Superior temporal gyrus (tissue), 1 donor: ENCODE data around the gene SNCB.
A peak's percentile ranks its signal among the peaks of the same experiment; 100 is the strongest.

Experiments used
- DNase-seq: peaks from one replicate; pipeline ENCODE4 v3.0.0-alpha.2; 2016; ENCODE audit errors: extremely low spot score

The SNCB gene

DNA sequence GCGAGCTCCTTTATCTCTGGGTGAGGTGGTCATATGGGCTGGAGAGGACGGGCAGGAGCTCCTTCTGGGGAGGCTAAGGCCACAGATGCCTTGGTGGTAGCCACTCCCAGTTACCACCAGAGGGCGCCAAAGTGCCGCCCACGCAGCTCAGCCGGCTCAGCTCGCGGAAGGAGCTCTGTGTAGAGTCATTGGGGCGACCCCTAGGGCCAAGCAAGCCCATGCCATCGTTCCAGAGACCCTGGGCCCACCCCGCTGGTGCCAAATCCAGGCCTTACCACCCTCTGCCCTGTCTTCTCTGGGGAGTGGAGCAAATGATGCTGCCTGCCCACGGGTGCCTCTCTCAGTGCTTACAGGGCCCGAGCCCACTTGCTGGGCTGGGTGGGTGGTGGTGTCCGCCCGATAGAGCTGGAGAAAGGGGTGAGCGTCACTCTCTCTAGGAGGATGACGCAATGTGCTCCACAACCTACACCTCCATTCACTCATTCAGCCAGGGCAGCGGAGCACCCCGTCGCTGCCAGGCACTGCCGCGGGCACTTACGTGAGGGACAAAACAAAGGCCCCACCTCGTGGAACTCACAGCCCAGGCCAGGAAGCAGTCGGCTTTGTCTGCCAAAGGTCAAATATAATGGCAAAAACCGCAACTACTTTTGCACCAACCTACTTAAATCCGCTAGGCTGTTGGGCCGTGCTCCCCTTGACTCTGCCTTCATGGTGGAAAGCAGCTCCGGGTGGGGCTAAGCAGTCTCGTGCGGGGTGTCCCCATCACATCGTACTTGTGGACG is 30.7 kb upstream of the SNCB start:
- DNase-seq, result peak; percentile 86

DNA sequence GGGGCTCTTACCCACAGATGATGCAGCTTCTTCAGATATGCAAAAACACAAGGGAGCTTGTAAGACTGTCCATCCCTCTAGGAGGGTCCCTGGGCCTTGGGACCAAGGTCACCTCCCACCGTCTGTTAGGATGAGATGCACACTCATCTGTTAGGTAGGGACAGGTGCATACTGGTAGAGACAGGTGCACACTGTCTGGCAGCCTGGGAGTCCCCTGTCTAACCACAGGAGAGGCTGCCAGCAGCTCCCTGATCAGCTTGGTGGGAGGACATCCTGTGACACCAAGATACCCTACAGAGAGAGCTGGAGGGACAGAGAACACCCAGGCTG is 30.2 kb upstream of the SNCB start:
- no peak for DNase-seq

DNA sequence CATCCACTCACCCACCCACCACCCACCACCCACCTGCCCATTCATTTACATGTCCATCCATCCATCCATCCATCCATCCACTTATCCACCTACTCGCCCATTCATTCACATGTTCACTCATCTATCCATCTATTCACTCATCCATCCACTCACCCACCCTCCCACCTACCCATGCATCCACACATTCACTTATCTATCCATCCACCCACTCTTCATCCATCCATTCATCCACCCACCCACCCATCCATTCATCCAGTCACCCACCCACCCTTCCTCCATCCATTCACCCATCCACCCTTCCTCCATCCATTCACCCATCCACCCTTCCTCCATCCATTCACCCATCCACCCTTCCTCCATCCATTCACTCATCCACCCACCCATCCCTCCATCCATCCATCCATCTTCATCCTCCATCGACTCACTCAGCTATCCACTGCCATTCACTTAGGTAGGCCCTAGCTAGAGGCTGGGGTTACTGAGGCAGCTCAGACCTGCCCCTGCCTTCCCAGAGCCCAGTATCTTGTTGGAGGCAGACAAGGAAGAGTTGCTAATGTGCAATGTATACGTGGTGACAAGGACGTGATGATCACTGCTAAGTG is 29.6 kb upstream of the SNCB start:
- no peak for DNase-seq

DNA sequence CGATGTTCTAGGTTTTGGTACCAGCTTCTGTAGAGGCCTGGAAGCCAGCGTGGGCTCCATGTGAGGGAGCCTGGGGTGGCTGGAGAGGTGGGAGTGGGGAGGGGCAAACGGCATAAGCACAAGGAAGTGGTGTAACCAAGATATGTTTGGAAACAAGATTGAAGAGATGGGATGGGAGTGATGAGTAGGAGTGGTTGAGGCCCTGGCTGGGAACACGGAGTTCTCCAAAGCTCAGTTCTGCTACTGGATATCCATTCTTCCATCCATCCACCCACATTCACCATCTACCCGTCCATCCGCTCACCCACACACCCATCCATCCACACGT is 29.1 kb upstream of the SNCB start:
- DNase-seq, result peak; percentile 34

DNA sequence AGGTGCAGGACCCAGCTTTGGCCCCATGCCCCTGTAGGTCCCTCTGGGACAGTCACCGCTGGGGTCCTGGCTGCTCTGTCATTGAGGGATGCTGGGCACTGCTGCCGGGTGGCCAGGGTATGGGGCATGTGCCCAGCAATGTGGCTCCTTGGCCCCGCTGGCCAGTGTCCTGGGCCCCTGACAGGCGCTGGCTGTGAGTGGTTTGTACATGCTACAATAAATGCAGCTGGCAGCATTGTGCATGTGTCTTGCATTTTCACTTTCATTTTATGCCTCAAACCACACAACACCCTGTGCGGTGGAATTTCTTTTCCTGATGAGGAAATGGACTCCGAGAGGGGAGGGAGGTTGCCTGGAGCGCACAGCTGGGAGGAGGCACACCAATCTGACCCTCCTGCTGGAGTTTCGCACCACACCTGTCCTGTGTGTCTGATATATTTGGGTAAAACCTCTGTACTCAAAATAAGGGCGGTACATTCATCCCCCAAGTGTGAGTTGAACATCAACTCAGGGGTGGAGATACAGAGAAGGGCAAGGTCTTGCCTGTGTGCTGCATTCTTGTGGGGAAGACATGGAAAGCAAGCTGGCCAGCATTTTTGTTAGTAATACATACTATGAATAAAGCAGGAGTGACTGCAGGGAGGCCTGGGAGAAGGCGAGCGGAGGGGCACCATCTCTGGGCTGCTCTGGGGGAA is 28.6 kb upstream of the SNCB start:
- no peak for DNase-seq

DNA sequence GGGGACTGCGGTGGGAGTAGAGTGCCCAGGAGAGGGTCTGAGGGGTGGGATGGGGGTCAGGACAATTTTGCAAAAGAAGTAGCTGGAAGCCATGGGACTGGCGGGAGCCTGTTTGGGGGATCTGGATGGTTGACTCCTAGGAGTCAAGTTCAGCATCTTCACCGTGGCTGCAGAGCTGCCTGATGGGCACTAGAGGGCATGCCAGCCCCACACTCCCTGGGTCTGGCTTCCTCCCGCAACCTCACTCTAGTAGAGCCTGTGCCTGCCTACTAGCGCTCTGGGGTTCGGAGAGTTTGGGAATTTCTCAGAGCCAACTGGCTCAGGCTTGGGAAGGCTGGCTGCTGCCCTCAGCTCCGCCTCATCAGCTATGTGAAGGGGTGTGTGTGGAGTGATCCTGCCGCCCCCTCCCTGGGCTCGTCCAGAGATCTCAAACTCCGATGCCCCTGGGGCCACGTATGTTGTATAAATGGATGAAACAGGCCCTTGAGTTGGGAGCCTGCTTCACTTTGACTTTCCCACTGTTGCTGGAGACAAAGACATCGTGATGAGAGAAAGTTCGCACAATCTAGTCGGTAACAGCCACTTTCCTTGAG is 27.8 kb upstream of the SNCB start:
- DNase-seq, result peak; percentile 83

DNA sequence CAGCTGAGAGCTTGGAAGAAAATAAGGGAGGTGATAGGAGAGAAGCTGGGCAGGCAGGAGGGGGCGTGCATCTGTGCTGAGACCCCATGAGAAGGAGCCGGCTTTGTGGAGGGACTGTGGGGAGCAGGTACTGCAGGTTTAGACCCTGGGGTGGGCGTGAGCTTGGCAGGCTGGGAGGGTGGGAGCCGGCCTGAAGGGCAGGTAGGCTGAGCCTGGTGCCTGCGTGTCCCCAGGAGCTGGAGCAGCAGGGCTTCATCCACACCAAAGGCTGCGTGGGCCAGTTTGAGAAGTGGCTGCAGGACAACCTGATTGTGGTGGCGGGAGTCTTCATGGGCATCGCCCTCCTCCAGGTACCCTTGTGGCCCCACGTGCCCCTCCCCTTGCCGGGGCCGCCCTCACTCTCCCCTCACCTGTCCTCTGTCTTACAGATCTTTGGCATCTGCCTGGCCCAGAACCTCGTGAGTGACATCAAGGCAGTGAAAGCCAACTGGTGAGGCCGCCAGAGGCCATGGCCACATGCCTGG is 26.2 kb upstream of the SNCB start:
- DNase-seq, result no peak

DNA sequence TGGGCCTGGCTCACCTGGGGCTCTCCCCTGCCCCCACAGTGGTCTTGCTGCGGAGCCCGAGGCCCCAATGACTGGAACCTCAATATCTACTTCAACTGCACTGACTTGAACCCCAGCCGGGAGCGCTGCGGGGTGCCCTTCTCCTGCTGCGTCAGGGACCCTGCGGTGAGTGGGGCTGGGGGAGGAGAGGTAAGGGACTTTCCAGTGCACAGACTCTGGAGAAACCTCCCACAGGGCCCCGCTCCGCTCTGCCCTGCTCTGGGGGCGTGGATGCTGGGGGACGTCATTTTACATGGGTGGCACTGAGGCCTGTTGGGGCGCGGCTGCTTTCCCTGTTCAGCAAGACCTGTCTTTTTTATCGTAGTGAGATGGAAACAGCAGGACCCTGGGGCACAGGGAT is 24.5 kb upstream of the SNCB start:
- no peak for DNase-seq

DNA sequence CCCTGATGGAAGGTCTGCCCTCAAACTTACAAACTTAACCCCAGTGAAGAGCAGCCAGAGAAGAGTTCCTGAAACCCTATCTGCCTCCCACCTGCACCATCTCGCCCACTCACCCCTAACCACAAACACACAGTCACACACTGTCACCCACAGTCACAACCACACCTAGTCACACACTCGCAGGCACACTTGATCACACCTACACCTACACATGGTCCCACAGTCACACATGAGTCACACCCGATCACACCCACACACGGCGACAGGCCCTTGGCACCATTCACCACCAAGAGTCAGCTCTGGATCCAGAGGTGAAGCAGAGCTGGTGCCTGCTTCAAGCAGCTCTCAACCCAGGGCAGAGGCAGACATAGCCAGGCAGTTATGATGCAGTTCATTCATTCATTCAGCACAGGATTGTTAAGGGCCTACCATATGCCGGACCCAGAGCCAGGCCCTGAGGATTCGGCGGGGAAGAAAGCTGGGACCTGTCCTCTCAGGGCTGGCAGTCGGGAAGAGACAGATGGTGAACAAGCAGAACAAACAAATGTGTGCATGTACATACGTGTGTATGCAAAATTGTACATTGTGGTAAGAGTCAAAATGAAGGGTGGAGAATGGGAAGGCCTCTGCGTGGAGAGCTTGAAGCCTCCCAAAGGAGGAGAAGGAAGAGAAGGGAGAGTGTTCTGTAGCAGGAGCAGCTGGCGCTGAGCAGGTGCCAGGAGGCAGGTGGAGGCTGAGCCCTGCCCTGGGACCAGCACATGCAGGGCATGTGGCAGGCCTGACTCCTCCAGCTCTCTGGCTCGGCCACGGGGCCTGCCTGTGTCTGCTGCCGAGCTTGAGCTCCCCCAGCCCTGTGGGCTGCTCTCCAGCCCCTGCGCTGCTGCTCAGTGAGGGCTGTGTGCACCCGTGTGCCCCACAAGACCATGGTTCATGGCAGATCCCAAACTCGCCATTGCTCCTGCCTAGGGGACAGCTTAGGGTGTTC is 23.4 kb upstream of the SNCB start:
- DNase-seq, result peak; percentile 27

DNA sequence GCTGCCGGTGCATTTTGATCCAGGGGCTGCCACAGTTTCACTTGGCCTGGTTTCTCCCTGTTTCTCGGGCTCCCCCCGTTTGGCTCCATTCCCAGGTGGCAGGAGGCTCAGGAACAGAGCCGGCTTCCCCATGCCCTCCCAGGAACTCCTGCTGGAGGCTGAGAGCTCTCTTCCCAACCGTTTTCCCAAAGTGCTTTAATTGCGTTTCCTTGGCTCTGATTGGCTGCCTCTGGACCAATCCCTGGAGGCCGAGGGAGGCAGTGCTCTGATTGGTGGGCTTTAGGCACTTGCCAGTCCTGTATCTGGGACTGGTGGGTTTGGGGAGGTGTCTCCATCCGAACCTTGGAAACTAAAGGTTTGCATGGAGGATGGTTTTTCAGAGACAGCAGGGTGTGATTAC is 21.8 kb upstream of the SNCB start:
- peak; percentile 78 for DNase-seq

DNA sequence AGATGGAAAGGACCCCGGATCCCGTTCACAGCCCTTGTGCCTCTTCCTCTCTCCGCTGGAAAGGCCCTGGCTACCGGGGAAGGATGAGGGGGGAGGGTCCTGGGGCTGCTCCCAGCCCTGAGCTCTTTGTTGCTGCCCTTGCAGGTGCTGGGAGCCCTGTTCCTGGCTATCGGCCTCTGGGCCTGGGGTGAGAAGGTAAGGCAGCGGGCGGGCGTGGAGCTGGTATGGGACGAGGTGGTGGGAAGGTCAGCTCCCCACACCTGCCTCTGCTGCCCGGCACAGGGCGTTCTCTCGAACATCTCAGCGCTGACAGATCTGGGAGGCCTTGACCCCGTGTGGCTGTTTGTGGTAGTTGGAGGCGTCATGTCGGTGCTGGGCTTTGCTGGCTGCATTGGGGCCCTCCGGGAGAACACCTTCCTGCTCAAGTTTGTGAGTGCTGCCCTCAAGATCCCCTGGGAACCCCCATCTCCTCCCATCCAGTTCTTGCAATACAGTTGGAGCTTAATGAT is 21.2 kb upstream of the SNCB start:
- DNase-seq, result no peak

DNA sequence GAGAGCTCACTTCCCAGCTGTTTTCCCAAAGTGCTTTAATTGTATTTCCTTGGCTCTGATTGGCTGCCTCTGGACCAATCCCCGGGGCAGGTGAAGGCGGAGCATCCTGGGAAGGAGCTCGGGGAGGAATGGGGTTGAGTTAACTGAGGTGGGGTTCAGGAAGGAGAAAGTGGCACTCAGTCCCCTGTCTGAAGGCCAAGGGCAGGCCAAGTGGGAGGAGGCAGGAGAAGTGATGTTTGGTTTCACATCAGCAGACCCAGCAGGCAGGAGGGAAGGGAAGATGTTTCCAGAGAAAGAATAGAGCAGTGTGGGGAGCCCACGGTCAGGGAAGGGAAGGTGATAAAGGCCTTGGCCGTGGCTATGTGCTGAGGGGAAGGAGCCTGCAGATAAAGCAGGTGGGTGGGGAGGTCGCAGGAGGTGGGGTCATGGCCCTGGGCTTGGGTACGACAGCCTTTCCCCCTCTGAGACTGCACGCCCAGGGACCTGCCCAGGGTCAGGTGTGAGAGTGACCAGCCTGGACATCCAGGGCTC is 20.1 kb upstream of the SNCB start:
- DNase-seq, result peak; percentile 35

DNA sequence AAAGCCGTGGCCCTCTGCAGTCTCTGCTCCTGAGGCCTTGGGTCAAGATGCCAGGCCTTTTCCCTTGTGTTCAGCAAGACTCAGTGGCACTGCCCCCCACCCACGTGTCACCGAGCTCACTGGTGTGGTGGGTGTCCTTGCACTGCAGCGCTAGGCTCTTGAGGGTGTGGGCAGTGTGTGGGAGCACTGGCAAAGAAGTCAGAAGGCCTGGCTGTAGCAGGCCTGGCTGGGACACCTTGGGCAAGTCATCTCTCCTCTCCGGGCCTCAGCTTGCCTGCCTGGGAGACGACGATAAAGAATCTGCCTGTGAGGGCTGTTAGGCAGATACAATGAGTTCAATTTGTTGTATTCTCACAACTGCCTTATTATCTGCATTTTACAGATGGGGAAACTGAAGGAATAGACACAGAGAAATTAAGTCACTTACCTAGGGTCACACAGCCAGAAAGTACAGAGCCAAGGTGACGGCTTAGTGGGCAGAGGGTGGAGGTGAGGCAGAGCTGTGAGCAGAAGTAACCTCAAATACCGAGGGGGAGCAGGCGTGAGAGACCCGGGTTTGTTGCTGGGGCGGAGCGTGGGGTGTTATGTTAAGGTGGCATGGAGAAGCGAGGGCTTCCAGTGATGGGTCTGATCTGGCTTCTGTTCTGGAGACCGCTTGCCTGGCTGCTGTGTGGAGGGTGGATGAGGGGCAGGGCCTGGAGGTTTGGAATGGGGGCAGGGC is 18.3 kb upstream of the SNCB start:
- no peak for DNase-seq

DNA sequence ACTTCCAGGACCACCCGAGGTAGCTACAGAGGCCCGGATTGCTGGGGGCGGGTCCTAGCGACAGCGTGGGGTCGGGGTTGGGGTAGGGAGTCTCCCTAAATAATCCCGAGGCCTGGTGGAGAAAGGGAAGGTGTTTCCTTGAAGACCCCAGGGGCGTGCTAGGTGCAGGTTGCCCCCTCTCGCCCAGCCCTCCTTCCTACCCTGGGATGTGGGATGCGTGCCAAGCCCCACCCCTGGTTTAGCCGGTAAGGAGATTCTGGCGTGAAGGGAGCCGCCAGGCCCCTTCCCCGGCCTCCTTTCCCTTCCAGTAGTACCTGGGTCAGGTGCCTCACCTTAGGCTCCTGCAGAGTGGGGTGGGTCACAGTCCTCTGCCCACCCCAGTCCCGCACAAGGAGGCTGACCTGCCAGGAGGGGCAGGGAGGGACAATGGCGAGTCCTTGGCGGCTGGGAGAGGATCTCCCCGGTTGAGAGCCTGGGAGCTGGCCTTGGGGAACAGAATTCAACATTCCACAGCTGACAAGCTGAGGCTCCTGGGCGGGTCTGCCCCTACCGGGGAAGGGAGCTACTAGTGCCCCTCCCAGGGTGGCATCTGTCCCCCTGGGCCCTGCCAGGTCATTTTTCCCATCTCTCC is 17.6 kb upstream of the SNCB start:
- no peak for DNase-seq

DNA sequence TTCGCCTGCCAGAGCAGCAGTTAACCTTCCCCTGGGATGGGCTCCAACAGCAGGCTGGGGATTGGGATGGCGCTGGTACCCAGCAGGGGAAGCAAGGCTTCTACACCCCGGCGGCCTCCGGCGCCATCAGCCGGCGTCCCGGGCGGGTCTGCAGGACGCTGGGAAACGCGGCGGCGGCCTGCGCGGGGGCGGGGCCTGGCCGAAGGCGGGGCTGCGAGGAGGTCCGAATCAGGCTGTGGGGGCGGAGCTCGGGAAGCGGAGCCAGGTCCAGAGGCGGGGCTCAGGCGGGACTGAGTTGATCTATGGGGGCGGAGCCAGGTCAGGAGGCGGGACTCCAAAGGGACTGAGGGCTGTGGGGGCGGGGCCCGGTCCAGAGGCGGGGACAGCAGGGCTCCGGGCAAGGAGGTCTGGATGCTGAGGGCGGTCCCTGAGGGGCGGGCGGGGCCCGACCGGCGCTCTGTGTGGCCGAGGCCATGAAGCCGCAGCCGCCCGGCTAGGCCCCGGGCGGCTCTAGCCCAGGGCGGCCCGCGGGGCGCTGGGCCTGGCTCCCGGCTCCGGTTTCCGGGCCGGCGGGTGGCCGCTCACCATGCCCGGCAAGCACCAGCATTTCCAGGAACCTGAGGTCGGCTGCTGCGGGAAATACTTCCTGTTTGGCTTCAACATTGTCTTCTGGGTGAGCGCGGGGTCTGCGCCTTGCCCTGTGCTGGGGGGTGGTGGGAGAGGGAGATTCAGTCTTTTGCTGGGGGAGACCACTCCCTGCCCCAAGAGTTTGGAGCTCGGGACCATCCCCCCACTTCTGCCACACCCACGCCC is 16.9 kb upstream of the SNCB start, which contains the start of gene TSPAN17:
TSPAN17 (plus strand) TSS at position 455 of the 813 bp plus-strand sequence; CDS start at position 587, 132 bp downstream.
- DNase-seq, result peak; percentile 99

DNA sequence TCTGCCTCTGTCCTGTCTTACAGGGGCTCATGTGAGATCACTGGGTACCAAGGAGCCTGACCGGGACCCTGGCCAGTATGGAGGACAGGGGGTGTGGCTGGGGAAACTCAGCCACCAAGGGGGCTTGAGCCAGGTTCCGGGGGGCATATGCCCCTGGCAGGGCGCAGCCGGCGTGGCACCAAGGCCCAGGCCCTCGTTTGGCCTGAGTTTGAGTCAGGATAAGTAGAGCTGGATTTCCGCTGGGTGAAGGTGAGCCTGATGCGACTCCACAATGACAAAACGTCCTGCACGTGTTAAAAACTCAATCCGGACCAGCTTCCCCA is 16.3 kb upstream of the SNCB start:
- DNase-seq, result no peak

DNA sequence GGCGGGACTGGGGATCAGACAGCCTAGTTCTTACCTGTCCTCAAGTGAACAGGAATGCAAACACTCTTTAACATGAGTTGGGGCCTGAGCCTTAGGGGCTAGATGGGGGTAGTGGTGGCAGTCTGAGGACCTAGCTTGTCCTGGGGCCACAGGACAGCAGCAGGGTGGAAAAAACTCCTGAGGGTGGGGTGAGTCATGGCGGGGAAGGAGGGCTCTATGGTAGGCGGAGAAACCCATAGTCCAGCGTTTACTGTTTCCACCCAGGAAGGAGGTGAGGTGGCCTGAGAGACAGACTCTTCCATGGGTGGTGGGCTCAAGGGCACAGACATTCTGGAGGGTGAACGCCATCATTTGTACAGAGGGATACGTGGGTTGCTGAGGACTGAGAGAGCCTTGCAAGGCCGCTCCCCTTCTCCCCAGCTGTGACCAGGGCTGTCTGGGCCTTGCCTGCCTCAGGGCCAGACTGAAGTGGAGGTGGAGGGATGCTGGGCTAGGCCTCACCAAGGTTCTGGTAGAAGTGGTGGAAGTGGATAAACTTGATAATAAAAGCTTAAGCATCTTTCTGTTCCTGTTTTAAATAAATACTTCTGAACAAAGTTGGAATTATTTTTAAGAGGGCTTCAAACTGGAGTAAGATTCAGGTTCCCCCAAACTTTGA is 15.8 kb upstream of the SNCB start:
- no peak for DNase-seq

DNA sequence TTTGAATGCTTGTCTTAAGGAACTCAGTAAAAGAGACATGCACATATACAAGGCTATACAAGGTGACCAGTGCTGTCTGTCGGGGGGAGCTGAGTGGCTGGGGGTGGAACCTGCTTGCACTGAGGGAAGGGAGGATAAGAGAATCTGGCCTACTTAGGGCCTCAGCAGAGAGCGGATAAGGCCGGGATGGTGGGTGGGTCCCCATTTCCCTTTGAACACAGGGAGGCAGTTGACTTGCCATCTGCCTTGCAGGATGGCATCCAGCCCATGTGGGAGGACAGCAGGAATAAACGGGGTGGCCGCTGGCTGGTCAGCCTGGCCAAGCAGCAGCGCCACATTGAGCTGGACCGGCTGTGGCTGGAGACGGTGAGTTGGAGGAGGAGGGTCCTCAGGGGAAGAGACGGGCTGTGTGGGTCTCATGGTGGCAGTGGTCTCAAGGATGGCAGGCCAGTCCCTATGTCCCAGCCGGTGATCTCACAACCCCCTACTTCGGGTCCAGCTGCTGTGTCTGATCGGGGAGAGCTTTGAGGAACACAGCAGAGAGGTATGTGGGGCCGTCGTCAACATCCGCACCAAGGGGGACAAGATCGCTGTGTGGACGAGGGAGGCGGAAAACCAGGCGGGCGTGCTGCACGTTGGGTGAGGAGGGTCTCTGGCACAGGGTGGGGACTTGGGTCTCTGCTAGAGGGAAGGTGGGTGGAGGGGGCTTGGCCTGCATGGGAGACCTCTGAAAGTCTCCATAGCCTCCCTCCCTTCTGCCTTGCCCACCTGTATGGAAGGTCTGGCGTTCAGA is 14.7 kb upstream of the SNCB start:
- no peak for DNase-seq
